ENCODE measurements around the gene METRNL. TPM values are rescaled to one million over a fixed set of nuclear protein-coding genes. Genes with fewer than 3 reads are reported as not detected.
"Not testable (repeated sequence)": the region's sequence is repeated elsewhere in the genome, so short reads cannot be mapped to it uniquely, and the experiment has no call there.

METRNL gene
- total and polyA plus RNA-seq, 8 donors: 11.1 to 28.3 (median 18.0) TPM

DNA sequence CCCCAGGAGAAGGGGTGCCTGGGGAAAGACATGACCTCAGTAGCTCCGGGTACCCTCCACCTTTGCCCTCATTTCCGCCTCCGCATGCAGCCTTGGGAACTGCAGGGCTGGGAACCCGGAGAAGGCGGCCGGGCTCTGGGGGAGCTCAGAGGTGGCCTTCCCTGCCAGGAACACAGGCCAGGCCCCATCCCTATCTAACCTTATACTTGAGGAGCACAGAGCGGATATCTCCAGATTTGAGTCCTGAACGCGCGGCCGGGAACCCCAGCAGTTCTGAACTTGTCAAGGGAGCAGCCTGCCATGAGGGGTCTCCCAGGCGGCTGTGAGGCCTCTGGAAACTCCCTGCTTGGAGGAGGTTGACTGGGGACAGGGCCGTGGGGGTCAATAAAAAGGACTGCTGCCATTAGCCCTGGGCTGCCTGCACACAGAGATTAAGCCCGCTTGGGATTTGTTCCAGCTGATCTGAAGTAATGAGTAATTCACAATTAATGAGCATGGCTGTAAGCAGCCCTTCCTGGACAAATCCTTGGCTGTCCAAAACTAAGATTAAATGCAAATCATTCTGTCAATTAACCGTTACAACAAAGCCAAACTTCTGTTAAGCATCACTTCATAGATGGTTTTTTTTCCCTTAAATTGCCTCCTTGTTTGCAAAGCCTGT lies 26.3 kb upstream of the METRNL start:
- Histone ChIP-seq H3K27me3 (no peaks in the 10 kb centered on the region), H3K4me1 (peaks cover 3 to 4% (median 3%) of the 10 kb centered on the region in 3 donors), H3K27ac (peak overlapping the region in 3 of 4 donors; percentile 51 to 67 (median 63)), H3K36me3 (no peaks in the 10 kb centered on the region), H3K4me3 (no peak overlapping the region), H3K9me3 (no peaks in the 10 kb centered on the region)
- WGBS, 2 donors: 64 to 74% methylated on average over 15 of the region's 15 CpGs
- ATAC-seq (no peak), DNase-seq (peak in 5 of 6 donors; percentile 18 to 73 (median 45)), FAIRE-seq (no peak)
- intact Hi-C loops (cut with DNase I): no loop called here
- TF ChIP-seq, protein P1, sequence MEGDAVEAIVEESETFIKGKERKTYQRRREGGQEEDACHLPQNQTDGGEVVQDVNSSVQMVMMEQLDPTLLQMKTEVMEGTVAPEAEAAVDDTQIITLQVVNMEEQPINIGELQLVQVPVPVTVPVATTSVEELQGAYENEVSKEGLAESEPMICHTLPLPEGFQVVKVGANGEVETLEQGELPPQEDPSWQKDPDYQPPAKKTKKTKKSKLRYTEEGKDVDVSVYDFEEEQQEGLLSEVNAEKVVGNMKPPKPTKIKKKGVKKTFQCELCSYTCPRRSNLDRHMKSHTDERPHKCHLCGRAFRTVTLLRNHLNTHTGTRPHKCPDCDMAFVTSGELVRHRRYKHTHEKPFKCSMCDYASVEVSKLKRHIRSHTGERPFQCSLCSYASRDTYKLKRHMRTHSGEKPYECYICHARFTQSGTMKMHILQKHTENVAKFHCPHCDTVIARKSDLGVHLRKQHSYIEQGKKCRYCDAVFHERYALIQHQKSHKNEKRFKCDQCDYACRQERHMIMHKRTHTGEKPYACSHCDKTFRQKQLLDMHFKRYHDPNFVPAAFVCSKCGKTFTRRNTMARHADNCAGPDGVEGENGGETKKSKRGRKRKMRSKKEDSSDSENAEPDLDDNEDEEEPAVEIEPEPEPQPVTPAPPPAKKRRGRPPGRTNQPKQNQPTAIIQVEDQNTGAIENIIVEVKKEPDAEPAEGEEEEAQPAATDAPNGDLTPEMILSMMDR (IDR thresholded peaks at IDR 0.05): no peak

DNA sequence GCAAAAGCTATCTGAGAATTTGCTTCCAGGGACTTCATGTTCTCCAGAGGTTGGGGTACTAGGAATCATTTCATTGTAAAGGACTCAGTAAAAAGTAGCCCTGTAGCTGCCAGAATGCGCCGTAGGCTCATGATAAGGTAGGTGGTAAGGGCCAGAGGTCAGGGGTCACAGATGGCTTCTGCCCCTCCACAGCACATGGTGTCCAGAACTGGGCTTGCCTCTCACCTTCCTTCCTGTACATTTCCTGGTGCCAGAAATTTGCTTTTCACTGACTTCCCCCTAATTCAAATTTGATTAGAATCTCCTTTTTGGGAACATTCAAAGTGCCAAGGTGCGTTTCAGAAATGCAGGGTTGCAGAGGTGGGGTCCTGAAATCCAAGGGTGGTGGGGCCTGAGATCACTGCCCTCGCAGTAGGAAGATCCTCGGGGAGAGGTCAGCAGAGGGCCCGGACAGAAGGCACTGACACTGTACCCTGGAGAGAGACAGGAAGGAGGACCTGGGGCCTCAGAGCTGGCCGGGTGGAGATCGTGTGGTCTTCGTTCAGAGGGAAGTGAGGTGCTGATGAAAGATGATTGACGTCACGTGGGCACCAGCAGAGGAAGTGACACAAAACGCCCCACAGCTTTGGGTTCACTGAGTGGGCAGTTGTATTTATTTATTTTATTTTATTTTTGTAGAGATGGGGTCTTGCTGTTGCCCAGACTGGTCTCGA lies 25.5 kb upstream of the METRNL start:
- DNase-seq (peak in 2 of 6 donors; percentile 27 to 55), ATAC-seq (no peak), FAIRE-seq (no peak)
- H3K4me3 ChIP-seq: no peak overlapping the region
- intact Hi-C loops (cut with DNase I): no loop called here
- peak overlapping the region in 2 of 4 donors; percentile 63 to 67 for H3K27ac ChIP-seq
- no peaks in the 10 kb centered on the region for H3K27me3 ChIP-seq
- no peaks in the 10 kb centered on the region for H3K36me3 ChIP-seq
- H3K4me1 ChIP-seq: peaks cover 3 to 4% (median 3%) of the 10 kb centered on the region in 3 donors
- H3K9me3 ChIP-seq: no peaks in the 10 kb centered on the region
- TF ChIP-seq, protein P1 (IDR thresholded peaks at IDR 0.05): no peak
- 78% methylated on average over 13 of the region's 13 CpGs for whole genome bisulfite sequencing, 2 donors

DNA sequence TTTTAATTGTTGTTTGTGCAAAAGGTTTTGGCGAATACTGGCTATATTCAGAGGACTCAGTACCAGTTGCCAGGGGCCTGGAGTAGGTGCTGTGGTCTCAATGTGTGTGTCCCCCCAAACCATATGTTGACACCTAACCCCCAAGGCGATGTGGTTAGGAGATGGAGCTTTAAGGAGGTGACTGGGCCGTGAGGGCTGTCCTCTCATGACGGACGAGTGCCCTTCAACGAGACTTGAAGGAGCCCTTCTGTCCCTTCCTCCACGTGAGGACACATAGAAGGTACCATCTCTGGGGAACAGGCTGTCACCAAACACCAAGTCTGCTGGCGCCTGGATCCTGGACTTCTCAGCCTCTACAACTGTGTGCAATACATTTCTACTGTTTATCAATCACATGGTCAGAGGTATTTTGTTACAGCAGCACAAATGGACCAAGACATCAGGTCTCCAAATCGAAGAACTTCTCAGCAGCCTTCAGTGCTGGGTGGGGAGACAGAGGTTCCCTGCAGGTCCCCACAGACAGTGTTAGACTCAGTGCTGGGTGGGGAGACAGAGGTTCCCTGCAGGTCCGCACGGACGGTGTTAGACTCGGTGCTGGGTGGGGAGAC lies 24.8 kb upstream of the METRNL start:
- peak in 2 of 6 donors; percentile 13 to 27 for DNase-seq
- peak overlapping the region in 2 of 4 donors; percentile 34 to 44 for H3K27ac ChIP-seq
- no peak for ATAC-seq
- TF ChIP-seq, protein P1 (IDR thresholded peaks at IDR 0.05): no peak
- 92 to 96% methylated on average over 13 of the region's 13 CpGs for WGBS, 2 donors
- H3K36me3 ChIP-seq: no peaks in the 10 kb centered on the region
- no peak overlapping the region for H3K4me3 ChIP-seq
- intact Hi-C loops (cut with DNase I): no loop called here
- peaks cover 3 to 4% (median 3%) of the 10 kb centered on the region in 3 donors for H3K4me1 ChIP-seq
- no peaks in the 10 kb centered on the region for H3K27me3 ChIP-seq
- no peak for FAIRE-seq
- H3K9me3 ChIP-seq: no peaks in the 10 kb centered on the region

DNA sequence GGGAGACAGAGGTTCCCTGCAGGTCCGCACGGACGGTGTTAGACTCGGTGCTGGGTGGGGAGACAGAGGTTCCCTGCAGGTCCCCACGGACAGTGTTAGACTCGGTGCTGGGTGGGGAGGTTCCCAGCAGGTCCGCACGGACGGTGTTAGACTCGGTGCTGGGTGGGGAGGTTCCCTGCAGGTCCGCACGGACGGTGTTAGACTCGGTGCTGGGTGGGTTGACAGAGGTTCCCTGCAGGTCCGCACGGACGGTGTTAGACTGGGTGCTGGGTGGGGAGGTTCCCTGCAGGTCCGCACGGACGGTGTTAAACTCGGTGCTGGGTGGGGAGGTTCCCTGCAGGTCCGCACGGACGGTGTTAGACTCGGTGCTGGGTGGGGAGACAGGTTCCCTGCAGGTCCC lies 24.2 kb upstream of the METRNL start:
- H3K9me3 ChIP-seq; FAIRE-seq; H3K27me3 ChIP-seq; H3K27ac ChIP-seq; H3K36me3 ChIP-seq; H3K4me1 ChIP-seq; H3K4me3 ChIP-seq; ATAC-seq; intact Hi-C loops (cut with DNase I): not testable (repeated sequence)
- DNase-seq: peak in 2 of 6 donors; percentile 8 to 31
- WGBS, 2 donors: 90 to 94% methylated on average over 21 to 25 of the region's 25 CpGs

DNA sequence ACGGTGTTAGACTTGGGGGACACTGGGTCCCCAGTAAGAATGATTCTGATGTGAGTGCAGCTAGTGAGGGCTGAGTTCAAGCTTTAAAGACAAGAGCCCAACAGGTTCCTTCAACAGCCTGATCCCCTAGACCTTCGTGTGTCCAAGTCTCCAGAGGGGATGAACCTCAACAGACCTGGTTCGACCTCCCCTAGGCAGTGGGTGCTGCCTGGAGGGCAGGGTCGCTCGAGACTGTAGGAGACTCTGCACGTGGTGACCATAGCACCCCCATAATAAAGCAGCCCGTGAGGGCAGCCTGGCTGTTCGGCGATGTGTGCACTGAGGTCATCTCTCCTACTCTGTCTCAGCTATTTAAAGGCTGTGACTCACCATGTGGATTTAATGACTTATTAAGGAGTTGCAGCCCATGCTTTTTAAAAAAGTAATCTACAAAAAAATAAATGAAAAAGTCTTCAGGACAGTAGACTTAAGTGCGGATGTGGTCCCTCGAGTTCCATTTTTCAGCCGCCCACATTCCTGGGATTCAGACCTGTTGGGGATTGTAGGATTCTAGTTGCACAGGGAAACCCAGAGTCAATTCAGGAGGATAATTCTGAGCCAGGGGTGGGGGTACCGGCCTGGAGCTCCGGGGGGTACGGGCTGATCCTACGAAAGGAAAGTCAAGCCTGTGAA lies 23.4 kb upstream of the METRNL start:
- H3K4me3 ChIP-seq: no peak overlapping the region
- ATAC-seq (no peak), FAIRE-seq (no peak), DNase-seq (peak in 2 of 6 donors; percentile 14 to 44)
- peaks cover 3 to 4% (median 3%) of the 10 kb centered on the region in 3 donors for H3K4me1 ChIP-seq
- no peaks in the 10 kb centered on the region for H3K36me3 ChIP-seq
- no peak overlapping the region for H3K27ac ChIP-seq
- 74% methylated on average over 16 of the region's 16 CpGs for WGBS, 2 donors
- H3K9me3 ChIP-seq: no peaks in the 10 kb centered on the region
- TF ChIP-seq, protein P1 (IDR thresholded peaks at IDR 0.05): no peak
- intact Hi-C loops (cut with DNase I): no loop called here
- no peaks in the 10 kb centered on the region for H3K27me3 ChIP-seq

Measured in pancreas (tissue), 10 donors.